Measurements from ENCODE around the gene BAZ1B.
"Not testable (repeated sequence)": the region's sequence is repeated elsewhere in the genome, so short reads cannot be mapped to it uniquely, and the experiment has no call there.

DNA sequence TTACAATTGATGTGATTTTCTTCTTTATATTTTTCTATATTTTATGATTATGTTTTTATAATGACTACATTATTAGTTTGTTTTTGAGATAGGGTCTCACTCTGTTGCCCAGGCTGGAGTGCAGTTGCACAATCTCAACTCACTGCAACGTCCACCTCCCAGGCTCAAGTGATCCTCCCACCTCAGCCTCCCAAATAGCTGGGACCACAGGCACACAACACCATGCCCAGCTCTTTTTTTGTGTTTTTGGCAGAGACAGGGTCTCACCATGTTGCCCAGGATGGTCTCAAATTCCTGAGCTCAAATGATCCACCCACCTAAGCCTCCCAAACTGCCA lies 4.0 kb upstream of the BAZ1B start:
- TF ChIP-seq, protein P1, sequence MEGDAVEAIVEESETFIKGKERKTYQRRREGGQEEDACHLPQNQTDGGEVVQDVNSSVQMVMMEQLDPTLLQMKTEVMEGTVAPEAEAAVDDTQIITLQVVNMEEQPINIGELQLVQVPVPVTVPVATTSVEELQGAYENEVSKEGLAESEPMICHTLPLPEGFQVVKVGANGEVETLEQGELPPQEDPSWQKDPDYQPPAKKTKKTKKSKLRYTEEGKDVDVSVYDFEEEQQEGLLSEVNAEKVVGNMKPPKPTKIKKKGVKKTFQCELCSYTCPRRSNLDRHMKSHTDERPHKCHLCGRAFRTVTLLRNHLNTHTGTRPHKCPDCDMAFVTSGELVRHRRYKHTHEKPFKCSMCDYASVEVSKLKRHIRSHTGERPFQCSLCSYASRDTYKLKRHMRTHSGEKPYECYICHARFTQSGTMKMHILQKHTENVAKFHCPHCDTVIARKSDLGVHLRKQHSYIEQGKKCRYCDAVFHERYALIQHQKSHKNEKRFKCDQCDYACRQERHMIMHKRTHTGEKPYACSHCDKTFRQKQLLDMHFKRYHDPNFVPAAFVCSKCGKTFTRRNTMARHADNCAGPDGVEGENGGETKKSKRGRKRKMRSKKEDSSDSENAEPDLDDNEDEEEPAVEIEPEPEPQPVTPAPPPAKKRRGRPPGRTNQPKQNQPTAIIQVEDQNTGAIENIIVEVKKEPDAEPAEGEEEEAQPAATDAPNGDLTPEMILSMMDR (IDR thresholded peaks at IDR 0.05), result not testable (repeated sequence)
- TF ChIP-seq POLR2A, POLR2AphosphoS5 (IDR thresholded peaks at IDR 0.05): not testable (repeated sequence)

Data from breast epithelium (tissue), 3 donors.